Vagina (tissue), 2 donors: ENCODE data around the gene ZC3HAV1. TPM values are rescaled to one million over a fixed set of nuclear protein-coding genes. Genes with fewer than 3 reads are reported as not detected.

Source experiments
- DNase-seq, 2 donors: peaks; one replicate each; pipeline ENCODE4 v3.0.0-alpha.2; 2017; ENCODE audit errors: extremely low spot score in 2 of 2
- H3K27ac ChIP-seq: fragments of 200-600 bp; sonication (generic); one replicate; pipeline ENCODE4 v1.5.1; 2019
- H3K27me3 ChIP-seq: fragments of 200-600 bp; sonication (generic); one replicate; pipeline ENCODE4 v1.5.1; 2019
- H3K36me3 ChIP-seq, 2 donors: fragments of 200-600 bp; sonication (generic); one replicate each; pipeline ENCODE4 v1.5.1; 2017 to 2019
- H3K4me1 ChIP-seq: fragments of 200-600 bp; sonication (generic); one replicate; pipeline ENCODE4 v1.5.1; 2019
- H3K4me3 ChIP-seq, 2 donors: fragments of 200-600 bp; sonication (generic); 1 replicate in 1 of 2; 2 replicates in 1 of 2; pipeline ENCODE4 v1.5.1; 2016 to 2019
- H3K9me3 ChIP-seq: fragments of 200-600 bp; sonication (generic); one replicate; pipeline ENCODE4 v1.5.1; 2019
- POLR2A ChIP-seq, 2 donors: fragments of 450-650 bp; IDR thresholded peaks; one replicate each; pipeline ENCODE4 v1.6.1; 2017; ENCODE audit warnings: antibody characterized with exemption in 2 of 2, mild to moderate bottlenecking in 2 of 2, moderate library complexity in 2 of 2
- POLR2AphosphoS5 ChIP-seq, 2 donors: sonication (generic); formaldehyde crosslinking; IDR thresholded peaks; one replicate each; pipeline ENCODE4 v1.9.0; 2017; ENCODE audit warnings: antibody characterized with exemption in 2 of 2, mild to moderate bottlenecking in 2 of 2, low read depth in 1 of 2; ENCODE audit not compliant: insufficient read depth in 1 of 2
- intact Hi-C: fragments of 100-400 bp; cut with DNase I; formaldehyde crosslinking; loops from one replicate; pipeline ENCODE4 v1.15.1; 2023
- total RNA-seq: library from RNA; depleted of rRNA; stranded (reverse); fragments of >200 nt; gene quantifications from one replicate; pipeline ENCODE4 v1.2.3, GENCODE V29; 2016
- TF ChIP-seq, protein P1 (sequence below), 3 experiments: fragments of 450-650 bp in 2 of 3; fragments of 200-600 bp in 1 of 3; sonication (generic) in 1 of 3; IDR thresholded peaks; one replicate each; pipeline ENCODE4 v1.5.1; 2017 to 2019; ENCODE audit warnings: antibody characterized with exemption in 3 of 3, mild to moderate bottlenecking in 2 of 3, moderate library complexity in 2 of 3

The ZC3HAV1 gene
- total RNA-seq, 1 donor from 2014 or later = 36.6 TPM

DNA sequence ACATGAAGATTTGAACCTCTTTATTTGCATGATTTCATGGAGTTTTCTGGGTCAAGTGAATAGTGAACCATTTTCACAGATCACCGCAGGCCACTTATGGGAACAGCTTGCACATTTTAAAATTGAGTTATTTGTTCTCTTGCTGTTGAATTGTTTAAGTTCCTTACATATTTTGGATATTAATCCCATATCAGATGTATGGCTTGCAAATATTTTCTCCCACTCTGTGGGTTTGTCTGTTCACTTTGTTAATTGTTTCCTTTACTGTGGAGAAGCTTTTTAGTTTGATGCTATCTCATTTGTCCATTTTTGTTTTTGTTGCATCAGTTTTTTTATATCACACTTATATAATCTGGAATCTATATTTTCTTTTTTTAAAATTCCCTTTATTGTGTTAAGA, 59.6 kb downstream of the ZC3HAV1 start:
- intact Hi-C loops = no loop called here
- no peak for DNase-seq
- TF ChIP-seq POLR2A (IDR thresholded peaks at IDR 0.05) (no peak), POLR2AphosphoS5 (IDR thresholded peaks at IDR 0.05; ENCODE audit: insufficient read depth in 1 of 2, low read depth in 1 of 2) (no peak)
- TF ChIP-seq, protein P1, sequence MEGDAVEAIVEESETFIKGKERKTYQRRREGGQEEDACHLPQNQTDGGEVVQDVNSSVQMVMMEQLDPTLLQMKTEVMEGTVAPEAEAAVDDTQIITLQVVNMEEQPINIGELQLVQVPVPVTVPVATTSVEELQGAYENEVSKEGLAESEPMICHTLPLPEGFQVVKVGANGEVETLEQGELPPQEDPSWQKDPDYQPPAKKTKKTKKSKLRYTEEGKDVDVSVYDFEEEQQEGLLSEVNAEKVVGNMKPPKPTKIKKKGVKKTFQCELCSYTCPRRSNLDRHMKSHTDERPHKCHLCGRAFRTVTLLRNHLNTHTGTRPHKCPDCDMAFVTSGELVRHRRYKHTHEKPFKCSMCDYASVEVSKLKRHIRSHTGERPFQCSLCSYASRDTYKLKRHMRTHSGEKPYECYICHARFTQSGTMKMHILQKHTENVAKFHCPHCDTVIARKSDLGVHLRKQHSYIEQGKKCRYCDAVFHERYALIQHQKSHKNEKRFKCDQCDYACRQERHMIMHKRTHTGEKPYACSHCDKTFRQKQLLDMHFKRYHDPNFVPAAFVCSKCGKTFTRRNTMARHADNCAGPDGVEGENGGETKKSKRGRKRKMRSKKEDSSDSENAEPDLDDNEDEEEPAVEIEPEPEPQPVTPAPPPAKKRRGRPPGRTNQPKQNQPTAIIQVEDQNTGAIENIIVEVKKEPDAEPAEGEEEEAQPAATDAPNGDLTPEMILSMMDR (IDR thresholded peaks at IDR 0.05) = no peak
- Histone ChIP-seq H3K27me3 (no peaks in the 10 kb centered on the region), H3K36me3 (peaks cover 0 to 75% of the 10 kb centered on the region in 2 donors), H3K4me1 (no peaks in the 10 kb centered on the region), H3K9me3 (no peaks in the 10 kb centered on the region), H3K27ac (no peak overlapping the region), H3K4me3 (no peak overlapping the region)

DNA sequence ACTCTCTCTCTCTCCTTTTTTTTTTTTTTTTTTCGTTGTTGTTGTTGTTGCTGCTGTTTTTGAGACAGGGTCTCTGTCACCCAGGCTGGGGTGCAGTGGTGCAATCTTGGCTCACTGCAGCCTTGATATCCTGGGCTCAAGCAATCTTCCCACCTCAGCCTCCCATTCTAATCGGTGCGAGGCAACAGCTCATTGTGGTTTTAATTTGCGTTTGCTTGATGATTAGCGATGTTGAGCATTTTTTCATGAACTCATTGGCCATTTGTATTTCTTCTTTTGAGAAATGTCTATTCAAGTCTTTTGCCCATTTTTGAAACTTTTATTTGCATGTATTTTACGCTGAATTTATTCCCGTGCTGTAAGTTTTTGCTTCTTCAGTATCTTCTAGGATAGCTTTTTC, 60.4 kb downstream of the ZC3HAV1 start:
- Histone ChIP-seq H3K36me3 (peaks cover 0 to 72% of the 10 kb centered on the region in 2 donors), H3K4me1 (no peaks in the 10 kb centered on the region), H3K4me3 (no peak overlapping the region), H3K27ac (no peak overlapping the region), H3K27me3 (no peaks in the 10 kb centered on the region), H3K9me3 (no peaks in the 10 kb centered on the region)
- intact Hi-C loops = no loop called here
- TF ChIP-seq POLR2A (IDR thresholded peaks at IDR 0.05) = no peak
- no peak for TF ChIP-seq POLR2AphosphoS5 (IDR thresholded peaks at IDR 0.05; ENCODE audit: insufficient read depth in 1 of 2, low read depth in 1 of 2)
- TF ChIP-seq, protein P1 (IDR thresholded peaks at IDR 0.05) = no peak
- DNase-seq = no peak

DNA sequence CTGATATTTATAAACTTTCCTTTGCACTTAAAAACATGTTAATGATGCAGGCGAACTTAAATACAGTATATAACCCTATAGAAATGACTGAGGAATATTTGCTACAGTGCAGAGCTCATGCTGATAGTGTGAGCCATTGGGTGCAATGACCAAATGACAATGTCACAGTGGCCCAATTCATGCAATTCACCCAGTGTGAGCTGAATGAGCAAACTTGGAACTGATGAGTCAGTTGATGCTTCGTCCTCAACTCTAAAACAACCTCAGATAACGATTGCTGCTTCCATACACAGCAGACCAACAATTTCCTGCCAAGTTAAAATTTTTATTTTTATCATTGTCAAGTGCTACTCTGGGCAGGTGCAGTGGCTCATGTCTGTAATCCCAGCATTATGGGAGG, 61.5 kb downstream of the ZC3HAV1 start:
- intact Hi-C loops = no loop called here
- Histone ChIP-seq H3K4me3 (no peak overlapping the region), H3K36me3 (peaks cover 0 to 60% of the 10 kb centered on the region in 2 donors), H3K4me1 (no peaks in the 10 kb centered on the region), H3K27ac (no peak overlapping the region), H3K9me3 (no peaks in the 10 kb centered on the region), H3K27me3 (no peaks in the 10 kb centered on the region)
- DNase-seq = no peak
- TF ChIP-seq POLR2A (IDR thresholded peaks at IDR 0.05) (no peak), POLR2AphosphoS5 (IDR thresholded peaks at IDR 0.05; ENCODE audit: insufficient read depth in 1 of 2, low read depth in 1 of 2) (no peak)
- TF ChIP-seq, protein P1 (IDR thresholded peaks at IDR 0.05) = no peak

DNA sequence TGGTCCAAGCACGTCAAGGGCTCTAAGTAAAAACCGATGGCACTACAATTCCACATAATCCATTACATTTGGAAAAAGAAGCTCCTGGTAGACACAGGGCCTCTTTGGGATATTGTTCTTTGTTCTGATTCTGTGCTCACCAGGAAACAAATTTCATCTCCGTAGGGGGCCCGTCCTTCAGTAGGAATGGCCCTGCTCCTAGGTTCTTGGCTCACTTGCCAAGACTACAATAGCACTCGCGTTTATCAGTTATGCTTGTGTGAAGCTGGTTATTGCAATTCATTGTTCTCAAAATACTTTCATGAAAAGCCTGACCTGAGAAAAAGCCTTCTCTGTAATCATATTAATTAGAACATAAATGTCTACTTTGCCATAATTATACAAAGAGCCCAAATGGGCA, 63.4 kb downstream of the ZC3HAV1 start:
- TF ChIP-seq POLR2A (IDR thresholded peaks at IDR 0.05) (no peak), POLR2AphosphoS5 (IDR thresholded peaks at IDR 0.05; ENCODE audit: insufficient read depth in 1 of 2, low read depth in 1 of 2) (no peak)
- TF ChIP-seq, protein P1 (IDR thresholded peaks at IDR 0.05) = no peak
- Histone ChIP-seq H3K27ac (no peak overlapping the region), H3K9me3 (no peaks in the 10 kb centered on the region), H3K4me3 (no peak overlapping the region), H3K27me3 (no peaks in the 10 kb centered on the region), H3K4me1 (no peaks in the 10 kb centered on the region), H3K36me3 (peaks cover 0 to 48% of the 10 kb centered on the region in 2 donors)
- no peak for DNase-seq
- intact Hi-C loops = no loop called here

DNA sequence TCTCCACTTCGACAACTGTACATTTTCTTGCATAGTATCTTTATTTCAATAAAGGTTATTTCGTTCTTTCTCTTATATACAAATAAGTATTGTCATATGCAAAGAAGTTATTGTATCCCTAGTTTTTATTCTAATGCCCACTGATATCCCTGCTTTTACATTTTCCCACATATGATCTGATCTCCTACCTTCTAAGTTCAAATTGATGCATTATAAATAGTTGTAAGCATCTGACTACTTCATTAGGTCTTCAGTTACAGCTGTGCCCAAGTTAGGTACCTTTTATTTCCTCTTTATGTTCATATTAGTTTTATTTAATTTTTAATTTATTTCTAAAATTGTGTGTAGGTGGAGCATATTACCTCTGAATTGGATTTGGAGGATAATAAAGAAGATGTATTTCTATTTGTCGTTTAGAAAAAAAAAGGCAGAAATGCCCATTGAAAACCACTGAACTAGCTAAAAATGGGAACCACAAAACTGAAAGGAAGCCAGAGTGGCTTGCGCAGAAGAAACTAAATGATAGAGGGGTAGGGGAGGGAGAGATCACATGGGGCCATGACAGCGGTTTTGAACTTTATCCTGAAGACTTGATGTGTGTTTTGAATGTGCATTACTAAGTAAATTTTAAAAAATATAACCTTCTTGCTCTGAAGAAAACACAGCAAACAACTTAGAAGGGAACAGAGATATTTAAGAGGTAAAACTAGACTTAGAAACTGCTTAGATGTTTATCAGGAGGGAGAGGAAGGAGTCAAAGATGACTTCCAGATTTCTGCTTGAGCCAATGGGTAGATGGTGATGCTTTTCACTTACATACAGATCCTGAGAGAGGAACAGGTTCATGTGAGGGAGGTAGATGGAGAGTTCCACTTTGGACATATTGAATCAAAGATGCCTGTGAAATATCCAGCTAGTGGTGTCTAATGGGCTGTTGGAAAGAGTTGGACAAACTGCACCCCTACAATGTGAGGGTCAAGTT, 64.4 kb downstream of the ZC3HAV1 start:
- no peak for DNase-seq
- Histone ChIP-seq H3K27ac (no peak overlapping the region), H3K4me3 (no peak overlapping the region), H3K27me3 (no peaks in the 10 kb centered on the region), H3K36me3 (peaks cover 0 to 41% of the 10 kb centered on the region in 2 donors), H3K4me1 (no peaks in the 10 kb centered on the region), H3K9me3 (no peaks in the 10 kb centered on the region)
- intact Hi-C loops = no loop called here
- no peak for TF ChIP-seq POLR2AphosphoS5 (IDR thresholded peaks at IDR 0.05; ENCODE audit: insufficient read depth in 1 of 2, low read depth in 1 of 2)
- TF ChIP-seq, protein P1 (IDR thresholded peaks at IDR 0.05) = no peak
- TF ChIP-seq POLR2A (IDR thresholded peaks at IDR 0.05) = no peak
